HG03196 (cell line): ENCODE data around the gene CACNA1I.
"Not testable (repeated sequence)": the region's sequence is repeated elsewhere in the genome, so short reads cannot be mapped to it uniquely, and the experiment has no call there.

Experiments used
- ATAC-seq: cut with Tn5 transposase; IDR thresholded peaks from one replicate; pipeline ENCODE4 v1.9.1; 2021; ENCODE audit not compliant: unreplicated experiment

Gene CACNA1I

DNA sequence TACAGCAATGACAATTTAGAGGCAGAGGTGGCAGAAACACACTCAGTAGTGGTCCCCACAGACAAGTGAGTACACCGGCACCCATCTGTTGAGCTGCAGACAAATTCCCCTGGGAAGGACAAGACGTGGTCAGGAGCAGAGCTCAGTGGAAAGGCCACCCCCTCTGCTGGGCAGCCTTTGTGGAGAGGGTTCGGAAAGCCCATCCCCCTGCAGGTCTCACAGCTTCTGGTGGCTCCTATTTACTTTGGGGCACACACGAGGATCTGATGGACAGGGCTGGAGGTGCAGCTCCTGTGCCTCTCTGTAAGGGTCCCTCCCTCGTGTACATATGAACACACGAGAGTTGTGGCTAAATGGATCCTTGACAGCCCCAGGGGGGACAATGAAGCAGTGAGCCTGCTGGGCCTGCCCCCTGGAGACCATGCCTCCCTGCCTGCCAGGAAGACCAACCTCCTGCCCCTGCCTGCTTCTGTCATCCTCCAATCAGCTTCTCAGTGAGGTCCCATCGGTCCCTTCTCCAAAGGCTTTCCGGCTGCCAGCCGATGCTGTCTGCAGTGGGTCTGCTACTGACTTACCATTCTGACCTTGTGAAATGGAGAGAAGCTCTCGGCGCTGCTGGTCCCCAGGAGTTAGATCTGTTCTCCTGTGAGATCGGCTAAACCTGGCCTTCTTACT is 161.5 kb downstream of the CACNA1I start:
- no peak for ATAC-seq

DNA sequence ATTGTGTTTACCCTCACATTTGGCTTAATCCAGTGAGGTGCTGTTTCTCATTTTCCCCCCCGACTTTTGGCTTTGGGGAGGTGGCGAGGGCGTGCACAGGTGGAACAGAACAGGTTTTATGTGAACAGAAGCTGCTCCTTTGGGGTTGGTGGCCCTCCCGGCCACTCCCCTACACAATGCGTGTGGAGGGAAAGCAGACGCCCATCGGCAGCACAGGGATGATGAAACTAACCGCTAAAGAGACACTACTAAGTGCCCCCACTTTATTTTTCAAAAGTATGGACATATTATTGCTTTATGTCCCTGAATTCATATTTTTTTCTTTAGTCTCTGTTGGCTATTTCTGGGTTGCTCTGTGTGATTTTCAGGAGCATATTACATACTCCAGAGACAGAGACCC is 162.1 kb downstream of the CACNA1I start:
- no peak for ATAC-seq

DNA sequence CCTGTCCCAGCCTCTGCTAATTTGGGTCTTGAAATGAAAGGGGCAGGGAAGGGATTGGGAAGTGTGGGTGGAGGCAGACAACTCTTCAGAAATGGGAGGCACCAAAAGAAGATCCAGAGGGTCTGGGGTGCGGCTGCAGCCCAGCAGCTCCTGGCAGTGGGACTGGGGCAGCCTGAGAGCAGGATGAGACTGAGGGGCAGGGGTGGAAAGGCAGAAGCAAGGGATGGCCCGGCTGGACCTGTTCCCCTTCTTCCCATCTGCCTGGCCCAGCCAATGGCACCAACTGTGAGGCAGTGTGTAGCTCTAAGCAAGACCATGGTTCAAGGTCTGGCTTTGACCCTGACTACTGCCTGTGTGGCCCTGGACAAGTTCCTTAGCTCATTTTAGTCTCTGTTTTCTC is 162.6 kb downstream of the CACNA1I start:
- no peak for ATAC-seq

DNA sequence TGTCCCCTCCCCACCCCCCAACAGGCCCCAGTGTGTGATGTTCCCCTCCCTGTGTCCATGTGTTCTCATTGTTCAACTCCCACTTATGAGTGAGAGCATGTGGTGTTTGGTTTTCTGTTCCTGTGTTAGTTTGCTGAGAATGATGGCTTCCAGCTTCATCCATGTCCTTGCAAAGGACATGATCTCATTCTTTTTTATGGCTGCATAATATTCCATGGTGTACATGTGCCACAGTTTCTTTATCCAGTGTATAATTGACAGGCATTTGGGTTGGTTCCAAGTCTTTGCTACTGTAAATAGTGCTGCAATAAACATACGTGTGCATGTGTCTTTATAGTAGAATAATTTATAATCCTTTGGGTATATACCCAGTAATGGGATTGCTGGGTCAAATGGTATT is 163.5 kb downstream of the CACNA1I start:
- not testable (repeated sequence) for ATAC-seq

DNA sequence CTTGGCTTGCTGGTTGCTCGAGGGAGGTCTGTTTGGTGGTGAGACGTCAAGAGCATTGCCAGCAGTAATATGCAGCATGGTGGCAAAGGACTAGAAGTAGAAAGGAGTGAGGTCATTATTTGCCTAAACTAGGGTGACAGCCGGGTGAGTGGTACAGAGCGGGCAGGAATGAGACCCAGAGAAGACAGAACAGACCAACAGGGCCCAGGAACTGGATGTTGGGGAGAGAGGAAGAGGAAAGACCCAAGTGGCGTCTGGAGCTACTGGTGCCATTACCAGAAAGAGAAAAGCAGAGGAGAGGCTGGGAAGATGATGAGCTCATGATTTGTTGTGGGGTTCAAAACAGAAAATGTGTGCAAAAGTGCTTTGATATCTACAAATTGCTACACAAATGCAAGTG is 164.3 kb downstream of the CACNA1I start:
- ATAC-seq: no peak

DNA sequence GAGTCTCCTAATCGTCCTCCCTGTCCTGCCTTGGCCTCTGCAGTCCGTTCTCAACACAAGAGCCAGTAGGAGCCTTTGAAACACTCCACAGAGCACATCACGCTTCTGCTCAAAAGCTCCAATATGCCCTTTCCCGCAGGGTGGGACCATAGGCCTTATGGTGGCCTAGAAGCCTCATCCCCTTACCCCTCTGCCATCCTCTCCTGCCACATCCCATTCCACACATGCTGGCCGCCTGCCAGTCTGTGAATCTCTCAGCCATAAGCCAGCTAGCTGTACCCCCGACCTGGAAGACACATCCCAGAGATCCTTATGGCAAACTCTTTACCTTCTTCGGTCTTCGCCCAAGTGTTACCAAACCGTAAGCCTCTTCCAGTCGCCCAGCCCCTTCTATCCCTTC is 165.2 kb downstream of the CACNA1I start:
- no peak for ATAC-seq

DNA sequence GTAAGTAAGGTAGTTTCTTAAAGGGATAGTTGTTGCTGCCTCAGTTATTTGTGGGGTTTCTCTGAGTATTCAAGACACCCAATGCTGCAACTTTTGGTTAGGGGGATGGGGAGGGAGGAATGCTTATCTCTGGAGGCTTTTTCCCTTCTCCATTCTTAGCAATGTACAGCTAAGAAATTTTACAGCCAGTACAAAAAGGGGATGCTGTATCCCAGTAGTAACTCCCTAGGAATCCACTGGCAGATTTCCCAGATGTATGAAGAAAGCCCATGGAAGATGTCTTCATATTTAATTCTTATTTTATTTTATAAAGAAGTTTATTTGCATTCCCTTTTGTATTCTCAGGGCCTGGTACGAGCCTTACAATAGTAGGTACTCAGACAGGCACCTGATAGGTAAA is 168.2 kb downstream of the CACNA1I start:
- no peak for ATAC-seq
